HepG2 (cell line): ENCODE measurements around the gene ELOVL6. TPM values are rescaled to one million over a fixed set of nuclear protein-coding genes. Genes with fewer than 3 reads are reported as not detected.
A peak's percentile ranks its signal among the peaks of the same experiment; 100 is the strongest.

ENCODE experiments used
- ARID4A ChIP-seq: sonication (generic); formaldehyde crosslinking; IDR thresholded peaks from 2 replicates; pipeline ENCODE4 v1.5.0; 2020; ENCODE audit warnings: mild to moderate bottlenecking, missing genetic modification reagents, borderline replicate concordance
- FOXA3 ChIP-seq: IDR thresholded peaks from 2 replicates; pipeline ENCODE4 v1.6.1; 2016; ENCODE audit warnings: missing genetic modification reagents, missing compliant biosample characterization
- HMG20A ChIP-seq: IDR thresholded peaks from 2 replicates; pipeline ENCODE4 v1.6.1; 2016; ENCODE audit warnings: borderline replicate concordance
- MED1 ChIP-seq: sonication (generic); formaldehyde crosslinking; IDR thresholded peaks from 2 replicates; pipeline ENCODE4 v1.4.0; 2020; ENCODE audit warnings: missing genetic modification reagents
- RARA ChIP-seq: IDR thresholded peaks from 2 replicates; pipeline ENCODE4 v1.6.1; 2016; ENCODE audit warnings: missing genetic modification reagents, missing compliant biosample characterization
- SOX13 ChIP-seq, 3 experiments: fragments of 450-650 bp in 1 of 3; sonication (generic) in 1 of 3; formaldehyde crosslinking in 1 of 3; IDR thresholded peaks in 2 of 3; conservative IDR thresholded peaks in 1 of 3; 2 replicates each; pipeline versions ENCODE4 v1.5.0 to v1.6.1; 2016 to 2020; ENCODE audit warnings: antibody characterized with exemption in 1 of 3, mild to moderate bottlenecking in 1 of 3, missing compliant biosample characterization in 1 of 3, missing genetic modification reagents in 1 of 3, moderate library complexity in 1 of 3
- THRA ChIP-seq: sonication (generic); formaldehyde crosslinking; IDR thresholded peaks from 2 replicates; pipeline ENCODE4 v1.4.0; 2020; ENCODE audit warnings: missing genetic modification reagents, borderline replicate concordance
- ZBTB49 ChIP-seq: sonication (generic); formaldehyde crosslinking; IDR thresholded peaks from 2 replicates; pipeline ENCODE4 v1.4.0; 2020; ENCODE audit warnings: missing genetic modification reagents, borderline replicate concordance
- ZNF644 ChIP-seq: IDR thresholded peaks from 2 replicates; pipeline ENCODE4 v1.6.1; 2016; ENCODE audit warnings: low read depth
- ZNF879 ChIP-seq: sonication (generic); formaldehyde crosslinking; IDR thresholded peaks from 2 replicates; pipeline ENCODE4 v1.8.1; 2023; ENCODE audit warnings: missing genetic modification reagents
- polyA plus RNA-seq, 8 experiments: library from polyadenylated mRNA; depleted of rRNA in 3 of 8; stranded (reverse) in 7 of 8; unstranded in 1 of 8; fragments of >200 nt; fragmentation: Illumina TruSeq in 4 of 8; extraction: Trizol in 4 of 8; gene quantifications; 2 replicates each; pipeline versions ENCODE4 v1.2.1 to v1.2.3, GENCODE V29; 2011 to 2016; ENCODE audit warnings: low read depth in 4 of 8, missing spikeins in 1 of 8, mixed read lengths in 1 of 8; ENCODE audit not compliant: insufficient read depth in 1 of 8
- total RNA-seq, 5 experiments: library from RNA; depleted of rRNA; stranded (reverse); fragments of >200 nt; fragmentation: Illumina TruSeq; extraction: Trizol; gene quantifications; 2 replicates each; pipeline ENCODE4 v1.2.3, GENCODE V29; 2016; ENCODE audit warnings: low read depth in 1 of 5

Gene ELOVL6
- total and polyA plus RNA-seq, 2 of the 13 experiments (the other 11 are each of a cell fraction or from before 2014, with no cell fraction given), result 14.1 to 23.2 TPM

- TF ChIP-seq FOXA3 (no peak), ZNF644 (0 out of 2 replicates have a peak, but pooled peaks have one; percentile 51), RARA (peak; percentile 90), SOX13 (IDR thresholded peaks at IDR 0.05) (no peak), SOX13 (CRISPR knock-in tag; conservative IDR thresholded peaks at IDR 0.05 in 1 of 2, IDR thresholded peaks at IDR 0.05 in 1 of 2) (0 out of 4 replicates have a peak, but pooled peaks of 1 of the 2 experiments have one; percentile 38), ARID4A (CRISPR knock-in tag) (peak; percentile 40; the same call in 1 of the 2 replicates), MED1 (CRISPR knock-in tag) (peak; percentile 37), HMG20A (CRISPR knock-in tag) (peak; percentile 28; the same call in 1 of the 2 replicates), ZBTB49 (CRISPR knock-in tag) (no peak), THRA (peak; percentile 52; the same call in 1 of the 2 replicates), ZNF879 (CRISPR knock-in tag) (no peak)
These were observed 3.6 kb upstream of the ELOVL6 start (continued) for GRCh38 chr4:110202024-110202423.
